GM12875 (cell line): Measurements from ENCODE around the gene GRID2.

ENCODE experiments used
- H3K4me3 ChIP-seq: one replicate; pipeline ENCODE4 v1.5.1; 2011; ENCODE audit warnings: low read depth, low read length, control low read depth
- TF ChIP-seq, protein P1 (sequence below): IDR thresholded peaks from 2 replicates; pipeline ENCODE4 v1.5.1; 2011; ENCODE audit warnings: low read depth, mild to moderate bottlenecking, control low read depth, inconsistent platforms, low read length, moderate library complexity, borderline replicate concordance; ENCODE audit not compliant: insufficient read depth

GRID2 gene

DNA sequence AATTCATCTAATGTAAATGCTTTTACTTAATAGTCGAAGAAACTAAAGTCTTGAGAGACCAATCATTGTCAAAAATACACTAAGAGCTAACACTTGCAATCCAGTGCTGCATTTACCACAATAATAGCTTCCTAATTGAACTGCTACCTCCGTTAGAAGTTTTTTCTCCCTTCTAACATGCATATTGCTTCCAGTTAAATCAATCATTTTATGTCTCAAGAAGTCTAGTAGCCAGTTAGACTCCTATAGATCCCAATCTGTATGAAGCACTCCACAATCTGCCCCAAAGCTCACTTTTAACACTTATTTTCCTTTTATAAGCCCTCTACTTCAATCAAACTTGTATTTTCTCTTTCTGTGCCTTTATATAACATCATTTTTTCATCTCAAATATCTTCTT lies 41.4 kb upstream of the GRID2 start:
- TF ChIP-seq, protein P1, sequence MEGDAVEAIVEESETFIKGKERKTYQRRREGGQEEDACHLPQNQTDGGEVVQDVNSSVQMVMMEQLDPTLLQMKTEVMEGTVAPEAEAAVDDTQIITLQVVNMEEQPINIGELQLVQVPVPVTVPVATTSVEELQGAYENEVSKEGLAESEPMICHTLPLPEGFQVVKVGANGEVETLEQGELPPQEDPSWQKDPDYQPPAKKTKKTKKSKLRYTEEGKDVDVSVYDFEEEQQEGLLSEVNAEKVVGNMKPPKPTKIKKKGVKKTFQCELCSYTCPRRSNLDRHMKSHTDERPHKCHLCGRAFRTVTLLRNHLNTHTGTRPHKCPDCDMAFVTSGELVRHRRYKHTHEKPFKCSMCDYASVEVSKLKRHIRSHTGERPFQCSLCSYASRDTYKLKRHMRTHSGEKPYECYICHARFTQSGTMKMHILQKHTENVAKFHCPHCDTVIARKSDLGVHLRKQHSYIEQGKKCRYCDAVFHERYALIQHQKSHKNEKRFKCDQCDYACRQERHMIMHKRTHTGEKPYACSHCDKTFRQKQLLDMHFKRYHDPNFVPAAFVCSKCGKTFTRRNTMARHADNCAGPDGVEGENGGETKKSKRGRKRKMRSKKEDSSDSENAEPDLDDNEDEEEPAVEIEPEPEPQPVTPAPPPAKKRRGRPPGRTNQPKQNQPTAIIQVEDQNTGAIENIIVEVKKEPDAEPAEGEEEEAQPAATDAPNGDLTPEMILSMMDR, result no peak
- no peak overlapping the region for H3K4me3 ChIP-seq

DNA sequence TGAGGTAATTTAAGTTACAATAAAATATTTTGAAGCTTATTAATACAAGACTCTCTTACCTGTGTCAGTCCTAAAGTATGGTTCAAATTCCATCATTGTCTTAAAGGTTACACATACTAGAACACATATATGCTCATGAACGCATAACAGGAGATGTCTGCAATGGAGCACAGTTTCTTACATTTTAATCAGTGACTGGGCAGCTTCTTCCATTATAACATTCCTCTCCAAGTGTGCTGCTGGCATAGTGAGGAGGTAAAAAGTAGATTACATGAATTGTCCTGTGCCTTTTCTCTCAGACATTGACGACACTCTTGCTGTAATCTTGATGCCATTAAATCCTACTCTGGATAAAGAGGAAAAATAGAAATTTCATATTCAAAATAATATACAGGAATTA lies 40.8 kb upstream of the GRID2 start:
- TF ChIP-seq, protein P1, result no peak
- H3K4me3 ChIP-seq, result no peak overlapping the region

DNA sequence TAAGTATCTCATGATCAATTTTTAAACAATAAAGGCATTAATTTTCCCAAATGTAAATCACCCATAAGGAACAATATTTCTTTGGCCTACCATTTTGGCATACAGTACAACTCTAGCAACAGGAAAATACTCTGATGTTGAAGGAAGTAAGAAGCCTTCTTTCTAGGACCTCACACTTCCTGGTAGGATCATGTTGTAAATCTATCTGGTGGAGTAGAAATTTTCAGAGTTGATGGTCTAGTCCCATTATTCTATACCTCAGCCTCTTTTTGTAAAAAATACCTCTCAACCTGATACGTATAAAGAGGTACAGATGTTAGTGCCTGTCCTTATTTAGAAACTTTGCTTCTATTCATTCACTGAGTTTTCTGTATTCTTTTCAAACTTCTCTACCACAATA lies 40.2 kb upstream of the GRID2 start:
- H3K4me3 ChIP-seq, result no peak overlapping the region
- TF ChIP-seq, protein P1, result no peak

DNA sequence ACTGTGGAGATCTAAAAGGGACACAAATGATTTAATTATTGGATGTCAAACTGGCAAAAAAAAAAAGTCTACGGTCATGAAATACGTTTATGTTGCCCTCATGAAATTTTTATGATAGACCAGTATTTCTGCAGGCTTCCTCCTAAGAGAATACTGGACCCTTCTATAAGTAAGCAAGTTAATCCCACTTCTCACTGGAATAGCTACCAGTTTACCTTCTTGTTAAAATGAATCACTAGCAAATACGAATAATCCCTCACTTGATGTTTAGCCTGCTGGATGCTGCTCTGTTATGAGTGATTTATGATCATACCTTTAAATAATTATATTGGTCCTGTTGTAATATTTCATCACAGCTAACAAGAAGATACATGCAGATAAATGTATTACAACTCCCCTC lies 39.6 kb upstream of the GRID2 start:
- H3K4me3 ChIP-seq, result no peak overlapping the region
- TF ChIP-seq, protein P1, result no peak

- no peak overlapping the region for H3K4me3 ChIP-seq
- TF ChIP-seq, protein P1, result no peak
Observed at GRCh38 chr4:92265021-92265420, 38.7 kb upstream of the GRID2 start.

DNA sequence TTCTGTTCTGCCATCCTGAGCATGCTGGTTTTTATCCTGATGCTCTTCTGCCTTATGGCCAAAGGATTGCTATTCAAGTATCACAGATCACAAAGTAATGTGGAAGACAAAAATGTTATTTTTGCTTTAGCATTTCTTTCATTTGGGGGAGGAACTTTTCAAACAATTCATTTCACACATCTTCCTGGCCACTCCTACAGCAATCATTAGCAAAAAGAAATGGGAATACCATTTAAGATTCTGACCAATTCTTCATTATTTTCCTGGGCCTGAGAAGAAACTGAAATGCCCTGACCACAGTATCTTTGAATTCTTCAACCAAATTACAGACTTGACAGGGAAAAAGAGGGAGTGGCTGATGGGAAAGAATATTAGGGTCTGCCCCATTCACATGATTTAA lies 38.0 kb upstream of the GRID2 start:
- TF ChIP-seq, protein P1, result no peak
- H3K4me3 ChIP-seq, result no peak overlapping the region

GRCh38 chr4:92266521-92266920 lies 37.2 kb upstream of the GRID2 start:
- TF ChIP-seq, protein P1, result no peak
- H3K4me3 ChIP-seq, result no peak overlapping the region
